Measurements from ENCODE around the gene RSRP1. TPM values are rescaled to one million over a fixed set of nuclear protein-coding genes. Genes with fewer than 3 reads are reported as not detected.

Gene RSRP1
- total and polyA plus RNA-seq, 2 of the 4 experiments (the other 2 are of a cell fraction) = 71.0 TPM

DNA sequence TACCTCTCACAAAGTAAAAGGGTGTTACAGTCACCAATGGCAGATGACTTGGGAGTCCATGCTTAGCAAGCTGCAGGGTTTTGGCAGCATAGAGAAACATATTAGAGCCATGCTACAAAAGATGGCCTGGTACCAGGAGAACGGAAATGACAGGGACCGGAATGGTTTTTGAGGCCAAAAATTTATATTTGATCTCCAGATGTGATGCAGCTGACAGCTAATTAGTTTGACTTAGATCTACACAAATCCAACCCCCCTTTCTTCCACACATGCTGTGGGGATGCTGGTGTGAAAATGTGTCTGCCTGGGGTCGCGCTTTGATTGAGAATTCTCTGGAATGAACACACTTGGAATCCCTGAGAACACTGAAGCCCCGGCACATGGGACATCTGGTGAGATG, 41.5 kb downstream of the RSRP1 start:
- Histone ChIP-seq H3K4me2 (ENCODE audit: low read depth, low read length) (no peak overlapping the region), H3K18ac (ENCODE audit: low read depth, low read length) (no peak overlapping the region), H2AFZ (replicated peaks; ENCODE audit: low read length, poor library complexity) (no peak overlapping the region), H3K27ac (ENCODE audit: insufficient read depth, low read length) (no peak overlapping the region), H3K56ac (ENCODE audit: extremely low read depth, insufficient read depth, low read length) (no peak overlapping the region), H3K4ac (ENCODE audit: low read depth, low read length) (no peak overlapping the region), H2BK15ac (ENCODE audit: low read depth, low read length) (no peak overlapping the region), H3K9me3 (ENCODE audit: control insufficient read depth, insufficient read depth, low read length) (no peaks in the 10 kb centered on the region), H3K23ac (ENCODE audit: low read depth, low read length) (no peak overlapping the region), H3K9me1 (ENCODE audit: insufficient read depth, low read length) (no peaks in the 10 kb centered on the region), H3K9ac (ENCODE audit: low read depth, low read length) (no peak overlapping the region), H2BK120ac (ENCODE audit: low read depth, low read length) (no peak overlapping the region), H3K79me1 (ENCODE audit: low read depth in 1 of 2, low read length in 2 of 2) (no peaks in the 10 kb centered on the region), H2BK5ac (ENCODE audit: low read depth, low read length, poor library complexity, severe bottlenecking) (no peak overlapping the region), H3K4me3 (ENCODE audit: insufficient read depth, low read depth, low read length) (no peak overlapping the region), H2AK5ac (ENCODE audit: low read depth, low read length) (no peak overlapping the region), H3K27me3 (ENCODE audit: control insufficient read depth, insufficient read depth, low read length) (peaks cover 44% of the 10 kb centered on the region), H4K91ac (ENCODE audit: insufficient read depth, low read depth, low read length) (no peak overlapping the region), H4K5ac (ENCODE audit: low read depth, low read length) (no peak overlapping the region), H2AK9ac (replicated peaks; ENCODE audit: low read depth, low read length, poor library complexity) (no peak overlapping the region), H4K8ac (ENCODE audit: low read depth in 2 of 2, low read length in 2 of 2) (no peak overlapping the region), H2BK20ac (ENCODE audit: low read depth, low read length) (no peak overlapping the region), H3K36me3 (ENCODE audit: control insufficient read depth, insufficient read depth, low read length) (no peaks in the 10 kb centered on the region), H4K20me1 (ENCODE audit: insufficient read depth, low read length) (no peaks in the 10 kb centered on the region), H3K14ac (replicated peaks; ENCODE audit: low read depth, low read length) (no peak overlapping the region), H3K4me1 (ENCODE audit: control insufficient read depth, insufficient read depth, low read length) (no peaks in the 10 kb centered on the region)
- no peak for TF ChIP-seq MAFK (IDR thresholded peaks at IDR 0.05; ENCODE audit: low read depth, low read length)
- no peak for TF ChIP-seq RFX5 (IDR thresholded peaks at IDR 0.05; ENCODE audit: low read depth, low read length)
- no peak for TF ChIP-seq CEBPB (IDR thresholded peaks at IDR 0.05; ENCODE audit: low read depth, low read length)
- TF ChIP-seq MAZ (IDR thresholded peaks at IDR 0.05; ENCODE audit: borderline replicate concordance, low read depth, low read length) = no peak
- TF ChIP-seq MXI1 (IDR thresholded peaks at IDR 0.05; ENCODE audit: borderline replicate concordance, low read depth, low read length) = no peak
- no peak for TF ChIP-seq CTCF (conservative IDR thresholded peaks at IDR 0.05; ENCODE audit: low read depth, low read length)
- TF ChIP-seq RAD21 (IDR thresholded peaks at IDR 0.05; ENCODE audit: low read length) = no peak
- no peak for TF ChIP-seq USF2 (IDR thresholded peaks at IDR 0.05; ENCODE audit: low read depth, low read length)
- TF ChIP-seq FOS (IDR thresholded peaks at IDR 0.05; ENCODE audit: low read depth, low read length) = no peak
- TF ChIP-seq CHD1 (IDR thresholded peaks at IDR 0.05; ENCODE audit: low read depth, low read length) = no peak
- DNase-seq (no peak), ATAC-seq (ENCODE audit: low read depth) (no peak)
- ChIA-PET CTCF (interaction anchor here (1.0 kb wide), 1 partner anchor 58 kb away, joined by 3 read pairs; no protein-coding TSS in a partner anchor), POLR2A (ENCODE audit: unreplicated experiment) (no interaction called here)
- in situ Hi-C loops (cut with MboI; ENCODE audit: low sequenced_read_pairs) = loop anchor here (10.0 kb wide), 3 partner anchors 271 to 541 kb away; partner anchors contain the start of gene RUNX3
- 29% methylated on average over 3 of the region's 5 CpGs; no CpG with 5 or more reads in 1 of the 2 experiments for WGBS, 2 experiments (ENCODE audit: extremely low coverage in 2 of 2, insufficient read length in 1 of 2)
- intact Hi-C loops (cut with micrococcal nuclease) = loop anchor here (1.0 to 2.0 kb wide), 3 partner anchors 168 to 357 kb away; no protein-coding TSS in a partner anchor
- no TSS peak for BruUV-seq (replicated peaks)
- dilution Hi-C loops (cut with HindIII; ENCODE audit: low sequenced_read_pairs, unreplicated experiment) = loop anchor here (25.0 kb wide), 1 partner anchor 543 kb away; no protein-coding TSS in a partner anchor
